Mucosa of stomach (tissue), 1 donor: ENCODE measurements around the gene AHDC1.

Experiments
- H3K27me3 ChIP-seq: one replicate; pipeline ENCODE4 v1.7.0; 2013; ENCODE audit warnings: mild to moderate bottlenecking, low read length; ENCODE audit not compliant: control insufficient read depth, insufficient read depth
- H3K36me3 ChIP-seq: one replicate; pipeline ENCODE4 v1.7.0; 2013; ENCODE audit warnings: low read length; ENCODE audit not compliant: control insufficient read depth, insufficient read depth
- H3K4me1 ChIP-seq: one replicate; pipeline ENCODE4 v1.7.0; 2013; ENCODE audit warnings: mild to moderate bottlenecking, low read length; ENCODE audit not compliant: control insufficient read depth, insufficient read depth
- H3K4me3 ChIP-seq: one replicate; pipeline ENCODE4 v1.7.0; 2013; ENCODE audit warnings: low read length
- H3K9ac ChIP-seq: one replicate; pipeline ENCODE4 v1.7.0; 2013; ENCODE audit warnings: mild to moderate bottlenecking, low read length, moderate library complexity
- H3K9me3 ChIP-seq: one replicate; pipeline ENCODE4 v1.7.0; 2013; ENCODE audit warnings: mild to moderate bottlenecking, low read length, moderate library complexity; ENCODE audit not compliant: control insufficient read depth
- donor health status: Pancreatic carcinoma.

The AHDC1 gene

DNA sequence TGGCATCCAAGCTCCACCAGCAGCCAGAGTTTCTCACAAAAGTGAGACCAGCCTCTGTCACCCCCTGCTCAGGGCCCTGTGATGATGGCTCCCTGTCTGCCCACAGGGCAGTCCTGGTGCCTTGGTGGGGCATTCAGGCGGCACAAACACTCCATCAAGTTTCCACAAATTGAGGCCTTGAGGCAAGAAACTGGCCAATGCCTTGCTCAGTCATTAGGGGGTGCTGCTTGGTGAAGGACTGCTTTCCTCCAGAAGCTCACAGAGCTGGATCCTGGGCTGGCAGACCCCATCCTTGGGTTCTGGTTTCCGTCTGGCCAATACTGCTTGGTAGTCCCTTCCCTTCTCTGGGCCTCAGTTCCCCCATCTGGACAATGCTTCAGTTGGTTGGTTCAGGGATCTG lies 12.5 kb upstream of the AHDC1 start:
- Histone ChIP-seq H3K36me3 (no peaks in the 10 kb centered on the region), H3K9ac (no peak overlapping the region), H3K27me3 (no peaks in the 10 kb centered on the region), H3K4me3 (no peak overlapping the region), H3K4me1 (peaks cover 3% of the 10 kb centered on the region), H3K9me3 (no peaks in the 10 kb centered on the region)

DNA sequence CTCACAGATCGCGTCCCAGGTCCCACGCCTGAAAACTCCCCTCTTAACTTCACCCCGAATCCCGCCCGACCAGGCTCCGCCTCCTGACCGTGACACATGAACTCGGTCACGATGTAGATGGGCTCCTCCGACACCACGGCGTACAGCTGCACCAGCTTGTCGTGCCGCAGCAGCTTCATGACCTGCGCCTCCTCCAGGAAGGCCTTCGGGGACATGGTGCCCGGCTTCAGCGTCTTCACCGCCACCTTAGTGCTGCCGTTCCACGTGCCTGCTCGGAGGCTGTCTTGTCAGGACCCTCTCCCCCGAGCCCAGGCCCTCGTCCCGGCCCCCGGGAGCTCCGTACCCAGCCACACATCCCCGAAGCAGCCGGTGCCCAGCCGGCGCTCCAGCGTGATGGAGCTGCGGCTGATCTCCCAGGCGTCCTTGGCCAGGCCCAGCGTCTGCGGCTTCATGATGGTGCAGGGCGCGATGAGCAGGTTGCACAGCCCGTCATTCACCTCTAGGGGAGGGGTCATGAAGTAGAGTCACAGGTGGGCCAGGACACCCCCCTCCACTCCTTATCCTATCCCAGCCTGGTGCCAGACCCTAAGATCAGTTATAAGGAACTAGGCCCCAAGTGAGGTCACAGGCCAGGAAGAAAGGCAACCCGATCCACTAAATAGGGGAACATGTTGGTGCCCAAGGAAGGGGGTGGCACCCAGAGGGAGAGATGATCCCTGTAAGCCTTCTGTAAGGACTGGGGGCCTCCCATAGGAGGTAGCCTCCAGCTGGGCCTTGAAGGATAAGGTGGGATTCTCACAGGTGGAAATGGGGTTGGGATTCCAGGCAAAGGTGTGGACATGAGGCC lies 11.6 kb upstream of the AHDC1 start:
- H3K4me1 ChIP-seq = no peaks in the 10 kb centered on the region
- no peaks in the 10 kb centered on the region for H3K27me3 ChIP-seq
- no peak overlapping the region for H3K9ac ChIP-seq
- H3K4me3 ChIP-seq = no peak overlapping the region
- no peaks in the 10 kb centered on the region for H3K36me3 ChIP-seq
- no peaks in the 10 kb centered on the region for H3K9me3 ChIP-seq

DNA sequence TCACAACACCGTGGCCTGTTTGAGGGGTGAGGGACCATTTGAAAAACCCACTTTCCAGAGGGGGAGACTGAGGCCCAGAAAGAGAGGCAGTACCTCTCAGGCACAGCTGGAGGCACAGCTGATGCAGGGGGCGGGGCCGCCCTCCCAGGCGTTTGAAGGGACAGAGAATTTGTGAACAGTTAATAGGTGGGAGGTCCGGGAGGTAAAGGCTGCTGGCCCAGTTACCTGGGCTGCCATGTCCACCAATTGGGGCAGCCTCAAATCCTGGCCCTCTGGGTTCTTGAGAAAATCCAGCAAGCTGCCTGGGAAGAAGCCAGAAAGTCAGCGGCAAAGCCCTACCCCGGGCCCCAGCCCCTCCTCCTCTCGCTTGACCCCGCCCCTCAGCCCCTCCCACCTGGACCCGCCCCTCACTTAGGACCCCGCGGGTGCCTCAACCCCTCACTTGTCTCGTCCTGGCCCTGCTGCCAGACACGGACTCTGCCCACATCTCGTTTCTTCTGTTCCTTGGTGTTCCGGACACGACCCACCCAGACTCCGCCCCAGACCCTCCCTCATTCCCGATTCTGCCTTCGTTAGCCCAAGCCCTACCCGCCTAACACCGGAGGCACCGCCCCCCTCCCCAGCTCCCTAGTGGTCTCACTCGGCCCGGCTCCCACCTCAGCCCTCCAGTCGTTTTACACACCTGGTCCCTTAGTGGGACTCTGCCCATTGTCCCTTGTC lies 10.8 kb upstream of the AHDC1 start:
- Histone ChIP-seq H3K4me3 (no peak overlapping the region), H3K9ac (no peak overlapping the region), H3K36me3 (no peaks in the 10 kb centered on the region), H3K27me3 (no peaks in the 10 kb centered on the region), H3K9me3 (no peaks in the 10 kb centered on the region), H3K4me1 (no peaks in the 10 kb centered on the region)

DNA sequence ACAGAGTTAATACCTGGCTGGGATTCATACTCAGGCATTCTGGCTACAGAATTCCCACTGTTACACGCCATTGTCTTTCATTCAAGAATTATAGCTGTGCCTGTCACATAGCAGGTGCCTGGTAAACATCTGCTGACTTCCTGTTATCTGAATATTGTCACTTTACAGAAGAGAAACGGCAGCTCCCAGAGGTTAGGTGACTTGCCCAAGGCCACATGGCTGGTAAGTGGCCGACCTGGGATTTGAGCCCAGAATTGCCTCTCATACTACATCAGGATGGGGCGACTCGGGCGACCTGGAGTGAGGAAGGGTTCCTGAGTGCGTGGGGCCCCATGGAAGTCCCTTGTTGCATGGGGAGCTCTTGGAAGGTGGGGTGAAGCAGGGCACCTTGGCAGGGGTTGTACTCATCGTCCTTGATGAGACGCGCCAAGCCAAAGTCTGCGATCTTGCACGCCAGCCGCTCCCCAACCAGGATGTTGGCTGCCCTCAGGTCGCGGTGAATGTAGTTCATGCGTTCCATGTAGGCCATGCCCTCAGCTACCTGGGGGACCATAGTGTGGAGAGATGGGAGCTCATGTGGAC lies 10.2 kb upstream of the AHDC1 start:
- no peaks in the 10 kb centered on the region for H3K27me3 ChIP-seq
- no peak overlapping the region for H3K9ac ChIP-seq
- H3K9me3 ChIP-seq = no peaks in the 10 kb centered on the region
- no peaks in the 10 kb centered on the region for H3K4me1 ChIP-seq
- no peaks in the 10 kb centered on the region for H3K36me3 ChIP-seq
- H3K4me3 ChIP-seq = no peak overlapping the region

DNA sequence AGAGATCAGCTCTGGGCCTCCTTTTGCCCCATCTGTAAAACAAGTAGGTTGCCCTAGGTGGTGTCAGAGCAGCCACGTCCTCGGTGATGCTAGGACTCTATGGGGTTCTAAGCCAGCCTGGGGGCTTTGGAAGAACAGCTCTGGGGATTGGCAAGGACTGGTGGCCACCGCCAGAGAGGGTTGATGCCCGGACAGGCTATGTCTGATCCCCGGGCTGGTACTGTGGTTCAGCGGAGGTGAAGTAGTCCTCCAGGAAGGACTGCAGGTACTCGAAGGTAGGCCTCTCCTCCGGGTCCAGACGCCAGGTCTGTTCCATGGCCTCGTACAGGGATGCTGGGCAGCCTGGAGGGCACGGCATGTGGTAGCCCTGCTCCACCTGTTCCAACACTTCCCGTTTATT lies 8.8 kb upstream of the AHDC1 start:
- Histone ChIP-seq H3K9me3 (no peaks in the 10 kb centered on the region), H3K27me3 (no peaks in the 10 kb centered on the region), H3K9ac (no peak overlapping the region), H3K4me1 (no peaks in the 10 kb centered on the region), H3K36me3 (no peaks in the 10 kb centered on the region), H3K4me3 (no peak overlapping the region)

DNA sequence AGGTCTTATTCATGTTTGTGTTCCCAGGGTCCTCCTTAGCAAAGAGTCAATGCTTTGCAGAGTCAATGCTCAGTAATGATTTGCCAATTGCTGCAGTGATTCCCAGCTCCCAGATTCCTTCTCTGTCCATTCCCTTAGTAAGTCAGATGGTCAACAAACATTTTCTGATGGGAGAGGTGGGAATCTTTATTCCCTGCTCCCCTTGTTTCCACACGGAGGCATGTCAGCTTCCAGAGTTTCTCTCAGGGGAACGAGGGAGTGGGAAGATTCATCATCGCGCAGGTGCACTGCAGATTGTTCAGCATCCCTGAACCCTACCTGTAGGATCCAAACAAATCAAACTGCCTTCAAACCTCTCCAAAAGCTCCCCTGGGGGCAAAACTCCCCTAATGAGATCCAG lies 7.5 kb upstream of the AHDC1 start:
- Histone ChIP-seq H3K27me3 (no peaks in the 10 kb centered on the region), H3K36me3 (no peaks in the 10 kb centered on the region), H3K9ac (no peak overlapping the region), H3K4me1 (peaks cover 5% of the 10 kb centered on the region), H3K4me3 (no peak overlapping the region), H3K9me3 (no peaks in the 10 kb centered on the region)

DNA sequence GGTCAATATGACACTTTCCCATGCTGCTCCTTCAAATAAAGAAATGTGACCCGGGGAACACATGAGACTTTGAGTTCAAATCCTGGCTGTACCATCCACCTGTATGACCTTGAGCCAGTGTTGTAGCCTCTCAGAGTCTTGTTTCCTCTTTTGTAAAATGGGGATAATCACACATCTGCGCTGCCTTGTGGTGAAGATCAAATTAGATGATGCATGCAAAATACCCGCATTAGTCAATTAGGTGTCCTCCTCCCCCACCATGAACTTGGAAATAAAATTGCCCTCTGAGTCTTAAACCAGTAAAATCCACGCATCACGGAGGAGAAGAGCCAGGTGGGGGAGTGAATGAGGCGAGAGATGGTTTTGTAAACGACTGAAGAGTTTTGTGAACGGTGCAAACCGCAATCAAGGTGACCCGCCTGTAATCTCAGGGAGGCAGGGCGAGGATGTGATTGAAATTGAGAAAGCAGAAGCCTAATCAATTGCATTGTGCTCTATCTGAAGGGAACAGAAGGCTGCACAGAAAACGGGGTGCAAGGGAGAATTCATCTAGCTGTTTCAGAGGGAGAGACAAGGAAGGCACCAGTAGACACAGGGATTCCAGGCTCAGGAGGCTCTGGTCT lies 5.8 kb upstream of the AHDC1 start:
- Histone ChIP-seq H3K9me3 (no peaks in the 10 kb centered on the region), H3K27me3 (no peaks in the 10 kb centered on the region), H3K4me1 (peaks cover 11% of the 10 kb centered on the region)

DNA sequence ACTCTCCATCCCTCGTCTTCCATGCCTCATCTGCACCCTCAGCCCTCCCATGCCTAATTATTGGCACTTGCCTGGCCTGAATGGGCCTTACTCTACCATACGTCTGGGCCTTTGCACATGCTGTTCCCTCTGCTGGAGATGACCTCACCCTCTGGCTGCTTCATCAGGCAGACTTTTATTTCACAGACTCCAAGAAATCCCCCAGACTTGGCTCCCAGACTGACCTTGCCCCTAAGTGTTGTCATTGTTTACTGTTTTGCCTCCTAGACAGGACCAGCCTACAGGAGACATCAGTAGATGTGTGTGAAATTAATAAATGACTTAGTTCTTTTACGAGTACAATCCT lies 5.2 kb upstream of the AHDC1 start:
- Histone ChIP-seq H3K36me3 (no peaks in the 10 kb centered on the region), H3K4me1 (peaks cover 11% of the 10 kb centered on the region), H3K9me3 (no peaks in the 10 kb centered on the region), H3K27me3 (no peaks in the 10 kb centered on the region), H3K9ac (no peak overlapping the region), H3K4me3 (no peak overlapping the region)

More for the DNA sequence above, 5.8 kb upstream of the AHDC1 start:
- H3K9ac ChIP-seq = no peak overlapping the region
- H3K36me3 ChIP-seq = no peaks in the 10 kb centered on the region
- H3K4me3 ChIP-seq = no peak overlapping the region

DNA sequence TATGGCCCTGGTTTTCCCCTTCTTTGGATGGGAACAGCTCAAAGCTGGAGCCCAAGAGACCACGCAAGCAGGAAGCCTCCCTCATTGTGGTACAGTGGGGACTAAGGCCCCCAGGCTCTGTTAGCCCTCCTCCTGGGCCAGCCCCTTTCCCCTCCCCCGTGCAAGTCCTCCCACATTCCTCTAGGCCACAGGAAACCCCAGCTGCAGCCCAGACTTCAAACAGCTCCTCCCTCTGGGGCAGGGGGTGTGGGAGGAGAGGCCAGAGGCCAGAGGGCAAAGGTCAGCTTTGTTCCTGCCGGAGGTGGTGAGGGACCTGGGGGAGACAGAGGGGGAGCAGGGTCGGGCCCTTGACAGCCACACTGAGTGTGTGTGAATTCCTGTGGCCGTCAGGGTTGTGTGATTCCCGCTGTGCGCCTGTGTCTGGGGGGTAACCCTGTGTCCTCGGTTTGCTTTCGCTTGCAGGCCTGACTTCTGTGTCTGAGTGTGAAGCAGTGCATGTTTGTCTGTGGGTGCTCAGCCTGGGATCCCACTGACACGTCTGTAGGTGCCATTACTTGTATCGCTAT lies 3.4 kb upstream of the AHDC1 start:
- H3K4me3 ChIP-seq = no peak overlapping the region
- H3K27me3 ChIP-seq = no peaks in the 10 kb centered on the region
- peaks cover 15% of the 10 kb centered on the region for H3K4me1 ChIP-seq
- H3K9me3 ChIP-seq = no peaks in the 10 kb centered on the region
- H3K9ac ChIP-seq = no peak overlapping the region
- H3K36me3 ChIP-seq = no peaks in the 10 kb centered on the region

DNA sequence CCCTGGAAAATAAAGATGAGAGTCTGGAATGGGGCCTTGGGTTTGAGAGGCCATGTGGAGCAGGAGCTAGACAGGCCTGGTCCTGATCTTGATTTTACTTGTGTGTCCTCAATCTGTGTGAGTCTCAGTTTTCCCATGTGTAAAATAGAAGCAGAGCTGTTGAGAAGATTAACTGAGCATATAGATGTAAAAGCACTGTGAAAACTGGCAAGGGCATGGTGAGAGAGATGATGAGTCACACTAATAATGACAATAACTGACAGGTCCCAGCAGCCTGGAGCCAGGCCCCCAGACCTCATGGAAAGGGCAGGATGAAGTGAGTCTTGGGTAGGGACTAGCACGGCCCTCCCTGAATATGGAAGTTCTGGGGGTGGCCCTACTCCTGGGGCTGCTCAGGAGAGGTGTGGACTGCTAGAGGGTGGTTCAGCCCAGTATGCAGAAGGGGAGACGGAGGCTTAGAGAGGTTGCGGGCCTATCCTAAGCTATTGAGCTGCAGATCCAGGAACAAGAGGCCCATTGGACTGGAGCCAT lies 2.8 kb upstream of the AHDC1 start:
- H3K4me1 ChIP-seq = peaks cover 21% of the 10 kb centered on the region
- H3K9me3 ChIP-seq = no peaks in the 10 kb centered on the region
- H3K4me3 ChIP-seq = no peak overlapping the region
- H3K27me3 ChIP-seq = no peaks in the 10 kb centered on the region
- no peak overlapping the region for H3K9ac ChIP-seq
- no peaks in the 10 kb centered on the region for H3K36me3 ChIP-seq

DNA sequence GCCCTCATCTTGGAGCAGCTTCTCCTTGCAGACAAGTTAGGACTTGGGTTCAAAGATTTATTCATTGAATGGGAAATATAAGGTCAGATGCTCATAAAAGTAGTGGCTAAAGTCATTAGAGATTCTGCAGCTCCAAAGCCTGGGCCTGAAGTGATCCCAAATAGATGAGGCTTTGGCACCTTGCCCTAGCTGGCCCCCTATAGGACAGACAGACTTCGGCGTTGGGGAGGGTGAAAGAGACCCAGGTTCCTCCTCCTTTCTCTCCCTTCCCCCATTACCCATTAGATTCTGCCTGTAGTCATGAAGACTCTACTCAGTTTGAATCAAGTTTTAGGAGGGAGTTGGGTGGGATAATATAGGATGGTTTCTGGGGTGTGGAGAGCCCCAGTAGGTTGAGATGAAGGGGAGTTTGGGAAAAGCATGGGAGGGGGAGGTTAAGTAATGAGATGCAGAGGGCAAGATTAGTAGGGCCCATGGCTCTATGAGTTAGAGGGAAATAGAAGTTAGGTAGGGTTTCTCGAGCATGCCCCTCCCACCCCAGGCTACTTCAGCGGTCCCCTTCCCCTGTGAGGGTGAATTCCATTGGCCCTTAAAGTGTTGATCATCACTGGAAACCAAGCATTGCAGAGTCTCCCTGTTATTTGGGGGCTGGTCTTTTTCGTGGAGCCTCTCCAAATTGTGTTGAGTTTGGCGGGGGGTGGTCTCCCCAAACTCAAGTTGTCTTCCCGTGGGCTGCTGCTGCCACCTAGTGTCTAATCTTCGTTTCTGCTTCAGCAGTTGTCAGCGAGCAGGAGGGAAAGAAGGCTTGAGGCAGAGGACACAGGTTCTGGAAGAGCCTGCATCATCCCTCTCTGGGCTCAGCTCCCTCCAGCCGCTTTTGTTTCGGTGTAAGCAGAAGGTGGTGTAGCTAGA lies 2.1 kb upstream of the AHDC1 start:
- Histone ChIP-seq H3K27me3 (no peaks in the 10 kb centered on the region), H3K4me3 (no peak overlapping the region), H3K9me3 (no peaks in the 10 kb centered on the region), H3K9ac (no peak overlapping the region), H3K36me3 (no peaks in the 10 kb centered on the region), H3K4me1 (peaks cover 28% of the 10 kb centered on the region)
